Endothelial cell of umbilical vein (primary cell): ENCODE data around the gene RAB8B. TPM values are rescaled to one million over a fixed set of nuclear protein-coding genes. Genes with fewer than 3 reads are reported as not detected.

Experiments used
- BruUV-seq: library from RNA; stranded (reverse); fragments of 400-500 nt; replicated peaks from 2 replicates; lab custom pipeline; 2021; lab: Mats Ljungman, UMichigan
- CTCF ChIA-PET: fragments of 300-600, 350-600 bp; sonication (Branson Sonifier 250); formaldehyde crosslinking; loops from one replicate; lab custom pipeline; 2021; ENCODE audit warnings: antibody characterized with exemption, inconsistent platforms; lab: Charles Lee
- POLR2A ChIA-PET: fragments of 300-600, 350-600 bp; sonication (Branson Sonifier 250); formaldehyde crosslinking; loops from one replicate; lab custom pipeline; 2021; ENCODE audit warnings: antibody characterized with exemption, inconsistent platforms; lab: Charles Lee
- DNase-seq: peaks from one replicate; pipeline ENCODE4 v3.0.0-alpha.2; 2011; ENCODE audit warnings: low read depth, low spot score
- FAIRE-seq: peaks from 2 replicates; lab custom pipeline; 2011; peaks lifted over from hg19 to GRCh38; lab: Jason Lieb, UNC
- H2AFZ ChIP-seq: 2 replicates; pipeline ENCODE4 v1.6.0; 2012; ENCODE audit warnings: low read depth, low read length, control low read depth, inconsistent platforms
- H3K27ac ChIP-seq: 2 replicates; pipeline ENCODE4 v1.5.1; 2011; ENCODE audit warnings: low read depth, mild to moderate bottlenecking, control low read depth, low read length, moderate library complexity; ENCODE audit not compliant: insufficient read depth
- H3K27me3 ChIP-seq, 2 experiments: 2 replicates each; pipeline versions ENCODE4 v1.6.0 to v1.6.1; 2011; ENCODE audit warnings: low read length in 2 of 2, mixed read lengths in 1 of 2; ENCODE audit not compliant: control insufficient read depth in 2 of 2, insufficient read depth in 2 of 2
- H3K36me3 ChIP-seq, 2 experiments: 2 replicates in 1 of 2; 3 replicates in 1 of 2; pipeline ENCODE4 v1.5.1; 2011; ENCODE audit warnings: low read length in 2 of 2, mild to moderate bottlenecking in 1 of 2, moderate library complexity in 1 of 2; ENCODE audit not compliant: control insufficient read depth in 2 of 2, insufficient read depth in 2 of 2; ENCODE audit errors: extremely low read depth in 1 of 2
- H3K4me1 ChIP-seq: 3 replicates; pipeline ENCODE4 v1.5.1; 2011; ENCODE audit warnings: mild to moderate bottlenecking, low read length; ENCODE audit not compliant: control insufficient read depth, insufficient read depth; ENCODE audit errors: extremely low read depth
- H3K4me2 ChIP-seq: 2 replicates; pipeline ENCODE4 v1.6.1; 2011; ENCODE audit warnings: low read length, control low read depth, mixed read lengths; ENCODE audit not compliant: insufficient read depth
- H3K4me3 ChIP-seq, 3 experiments: fragments of 200-600 bp in 1 of 3; sonication (generic), shearing (Covaris generic) in 1 of 3; replicated peaks in 1 of 3; 2 replicates each; pipeline ENCODE4 v1.5.1; 2011 to 2016; ENCODE audit warnings: control low read depth in 3 of 3, low read length in 3 of 3, mild to moderate bottlenecking in 2 of 3, inconsistent platforms in 1 of 3, low read depth in 1 of 3, moderate library complexity in 1 of 3; ENCODE audit not compliant: insufficient read depth in 1 of 3
- H3K79me2 ChIP-seq: 2 replicates; pipeline ENCODE4 v1.6.0; 2012; ENCODE audit warnings: low read length, inconsistent platforms; ENCODE audit not compliant: control insufficient read depth, insufficient read depth
- H3K9ac ChIP-seq: replicated peaks from 2 replicates; pipeline ENCODE3; 2011; ENCODE audit warnings: low read length, control low read depth; ENCODE audit not compliant: insufficient read depth; ENCODE audit errors: extremely low read depth
- H3K9me1 ChIP-seq: replicated peaks from 3 replicates; pipeline ENCODE4 v1.6.0; 2011; ENCODE audit warnings: mild to moderate bottlenecking, low read length; ENCODE audit not compliant: control insufficient read depth, insufficient read depth; ENCODE audit errors: extremely low read depth
- H3K9me3 ChIP-seq: replicated peaks from 2 replicates; pipeline ENCODE4 v1.5.1; 2012; ENCODE audit warnings: low read length, inconsistent platforms; ENCODE audit not compliant: control insufficient read depth, insufficient read depth
- H4K20me1 ChIP-seq: replicated peaks from 2 replicates; pipeline ENCODE3; 2011; ENCODE audit warnings: mild to moderate bottlenecking, low read length; ENCODE audit not compliant: control insufficient read depth, insufficient read depth; ENCODE audit errors: extremely low read depth
- EZH2 ChIP-seq: IDR thresholded peaks from 2 replicates; pipeline ENCODE4 v1.6.1; 2012; ENCODE audit warnings: borderline replicate concordance, low read depth, mild to moderate bottlenecking, moderate library complexity, low read length, inconsistent platforms; ENCODE audit not compliant: severe bottlenecking
- FOS ChIP-seq: IDR thresholded peaks from 2 replicates; pipeline ENCODE4 v1.6.1; 2011; ENCODE audit warnings: mild to moderate bottlenecking, low read length, moderate library complexity, borderline replicate concordance; ENCODE audit not compliant: insufficient read depth
- GATA2 ChIP-seq: IDR thresholded peaks from 2 replicates; pipeline ENCODE4 v1.7.0; 2011; ENCODE audit warnings: low read depth, mild to moderate bottlenecking, moderate library complexity, mixed read lengths, low read length; ENCODE audit not compliant: insufficient read length, insufficient read depth
- JUN ChIP-seq: IDR thresholded peaks from 2 replicates; pipeline ENCODE4 v1.6.1; 2011; ENCODE audit warnings: borderline replicate concordance, low read depth; ENCODE audit not compliant: insufficient read length, insufficient read depth
- MYC ChIP-seq: IDR thresholded peaks from one replicate; pipeline ENCODE4 v1.6.1; 2011; ENCODE audit warnings: mild to moderate bottlenecking, low read depth, low read length
- POLR2A ChIP-seq: IDR thresholded peaks from 2 replicates; pipeline ENCODE4 v1.6.1; 2012; ENCODE audit warnings: low read depth, mild to moderate bottlenecking, control low read depth, low read length
- POLR2AphosphoS5 ChIP-seq: IDR thresholded peaks from 2 replicates; pipeline ENCODE4 v1.6.1; 2012; ENCODE audit warnings: low read depth, mild to moderate bottlenecking, control low read depth, low read length, moderate library complexity; ENCODE audit not compliant: insufficient read depth
- dilution Hi-C: fragments of 300-500 bp; cut with MboI; formaldehyde crosslinking; loops from one replicate; pipeline ENCODE4 v1.15.0; 2019; ENCODE audit warnings: low sequenced_read_pairs; ENCODE audit not compliant: extremely low pct_ligation_motif_present
- intact Hi-C: fragments of 100-400 bp; cut with micrococcal nuclease; formaldehyde crosslinking; loops from one replicate; pipeline ENCODE4 v1.10.0; 2022
- polyA plus RNA-seq, 4 experiments: library from polyadenylated mRNA; depleted of rRNA in 3 of 4; stranded (reverse) in 3 of 4; unstranded in 1 of 4; fragments of >200 nt; gene quantifications; 2 replicates each; pipeline versions ENCODE4 v1.2.1 to v1.2.3, GENCODE V29; 2011 to 2012; ENCODE audit warnings: missing spikeins in 1 of 4
- total RNA-seq: library from RNA; stranded (reverse); gene quantifications from 2 replicates; pipeline ENCODE4 v1.2.3, GENCODE V29; 2021
- TF ChIP-seq, protein P1 (sequence below), 2 donors: IDR thresholded peaks; 1 replicate in 1 of 2; 2 replicates in 1 of 2; pipeline ENCODE4 v1.5.1; 2011; ENCODE audit warnings: low read length in 2 of 2, mild to moderate bottlenecking in 2 of 2, moderate library complexity in 2 of 2, control low read depth in 1 of 2, inconsistent platforms in 1 of 2, low read depth in 1 of 2; ENCODE audit not compliant: insufficient read depth in 1 of 2; ENCODE audit errors: extremely low read depth in 1 of 2
- TF ChIP-seq, protein P2 (sequence below): IDR thresholded peaks from 2 replicates; pipeline ENCODE4 v1.6.1; 2011; ENCODE audit not compliant: insufficient read depth, insufficient read length

Gene RAB8B
- total and polyA plus RNA-seq, 2 donors (not counting 3 experiments of a cell fraction or from before 2014, with no cell fraction given), result 10.4 to 52.5 TPM

DNA sequence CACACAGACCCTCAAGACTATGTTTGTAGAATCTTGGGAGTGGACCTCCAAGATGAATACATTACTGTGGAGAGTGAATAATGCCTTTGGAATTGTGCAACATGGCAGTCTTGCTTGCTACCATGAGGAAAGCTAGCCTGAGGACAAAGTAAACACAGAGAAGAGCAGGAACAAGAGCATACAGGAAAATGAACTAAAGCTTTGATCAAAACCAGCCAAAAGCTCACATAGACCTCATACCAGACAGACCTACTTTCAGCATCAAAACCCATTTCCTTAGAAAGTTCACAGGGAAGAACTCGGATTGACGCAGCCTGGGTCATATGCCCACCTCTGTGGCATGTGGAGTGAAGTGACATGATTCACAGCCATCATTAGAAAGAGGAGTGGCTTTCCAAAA, 3.3 kb upstream of the RAB8B start:
- Histone ChIP-seq H2AFZ (no peak overlapping the region), H3K4me2 (no peak overlapping the region), H3K79me2 (peaks cover 17% of the 10 kb centered on the region), H3K27ac (no peak overlapping the region), H3K4me1 (peaks cover 13% of the 10 kb centered on the region), H3K36me3 (no peaks in the 10 kb centered on the region), H3K9me3 (no peaks in the 10 kb centered on the region), H3K9me1 (no peaks in the 10 kb centered on the region), H4K20me1 (no peaks in the 10 kb centered on the region), H3K4me3 (no peak overlapping the region), H3K9ac (no peak overlapping the region), H3K27me3 (no peaks in the 10 kb centered on the region)
- no peak for FAIRE-seq
- TF ChIP-seq, protein P1, sequence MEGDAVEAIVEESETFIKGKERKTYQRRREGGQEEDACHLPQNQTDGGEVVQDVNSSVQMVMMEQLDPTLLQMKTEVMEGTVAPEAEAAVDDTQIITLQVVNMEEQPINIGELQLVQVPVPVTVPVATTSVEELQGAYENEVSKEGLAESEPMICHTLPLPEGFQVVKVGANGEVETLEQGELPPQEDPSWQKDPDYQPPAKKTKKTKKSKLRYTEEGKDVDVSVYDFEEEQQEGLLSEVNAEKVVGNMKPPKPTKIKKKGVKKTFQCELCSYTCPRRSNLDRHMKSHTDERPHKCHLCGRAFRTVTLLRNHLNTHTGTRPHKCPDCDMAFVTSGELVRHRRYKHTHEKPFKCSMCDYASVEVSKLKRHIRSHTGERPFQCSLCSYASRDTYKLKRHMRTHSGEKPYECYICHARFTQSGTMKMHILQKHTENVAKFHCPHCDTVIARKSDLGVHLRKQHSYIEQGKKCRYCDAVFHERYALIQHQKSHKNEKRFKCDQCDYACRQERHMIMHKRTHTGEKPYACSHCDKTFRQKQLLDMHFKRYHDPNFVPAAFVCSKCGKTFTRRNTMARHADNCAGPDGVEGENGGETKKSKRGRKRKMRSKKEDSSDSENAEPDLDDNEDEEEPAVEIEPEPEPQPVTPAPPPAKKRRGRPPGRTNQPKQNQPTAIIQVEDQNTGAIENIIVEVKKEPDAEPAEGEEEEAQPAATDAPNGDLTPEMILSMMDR (IDR thresholded peaks at IDR 0.05; ENCODE audit: extremely low read depth in 1 of 2, insufficient read depth in 1 of 2, low read depth in 1 of 2, low read length in 2 of 2), result no peak
- no peak for TF ChIP-seq JUN
- no peak for TF ChIP-seq POLR2AphosphoS5
- no peak for TF ChIP-seq EZH2
- TF ChIP-seq MYC, result no peak
- TF ChIP-seq GATA2, result no peak
- TF ChIP-seq, protein P2, sequence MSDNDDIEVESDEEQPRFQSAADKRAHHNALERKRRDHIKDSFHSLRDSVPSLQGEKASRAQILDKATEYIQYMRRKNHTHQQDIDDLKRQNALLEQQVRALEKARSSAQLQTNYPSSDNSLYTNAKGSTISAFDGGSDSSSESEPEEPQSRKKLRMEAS, result no peak
- TF ChIP-seq POLR2A, result no peak
- TF ChIP-seq FOS, result no peak
- dilution Hi-C loops, result no loop called here
- no TSS peak for BruUV-seq
- POLR2A ChIA-PET, result no interaction called here
- CTCF ChIA-PET, result interaction anchor here (0.9 to 1.5 kb wide), 2 partner anchors 91 to 217 kb away, joined by 3 read pairs; no protein-coding TSS in a partner anchor
- DNase-seq, result no peak
- intact Hi-C loops, result no loop called here
